GM18909 (cell line): Measurements from ENCODE around the gene MED25.
A peak's percentile ranks its signal among the peaks of the same experiment; 100 is the strongest.

ENCODE experiments used
- ATAC-seq: cut with Tn5 transposase; IDR thresholded peaks from one replicate; pipeline ENCODE4 v1.9.1; 2021; ENCODE audit warnings: mild to moderate bottlenecking; ENCODE audit not compliant: unreplicated experiment, poor library complexity

MED25 gene

DNA sequence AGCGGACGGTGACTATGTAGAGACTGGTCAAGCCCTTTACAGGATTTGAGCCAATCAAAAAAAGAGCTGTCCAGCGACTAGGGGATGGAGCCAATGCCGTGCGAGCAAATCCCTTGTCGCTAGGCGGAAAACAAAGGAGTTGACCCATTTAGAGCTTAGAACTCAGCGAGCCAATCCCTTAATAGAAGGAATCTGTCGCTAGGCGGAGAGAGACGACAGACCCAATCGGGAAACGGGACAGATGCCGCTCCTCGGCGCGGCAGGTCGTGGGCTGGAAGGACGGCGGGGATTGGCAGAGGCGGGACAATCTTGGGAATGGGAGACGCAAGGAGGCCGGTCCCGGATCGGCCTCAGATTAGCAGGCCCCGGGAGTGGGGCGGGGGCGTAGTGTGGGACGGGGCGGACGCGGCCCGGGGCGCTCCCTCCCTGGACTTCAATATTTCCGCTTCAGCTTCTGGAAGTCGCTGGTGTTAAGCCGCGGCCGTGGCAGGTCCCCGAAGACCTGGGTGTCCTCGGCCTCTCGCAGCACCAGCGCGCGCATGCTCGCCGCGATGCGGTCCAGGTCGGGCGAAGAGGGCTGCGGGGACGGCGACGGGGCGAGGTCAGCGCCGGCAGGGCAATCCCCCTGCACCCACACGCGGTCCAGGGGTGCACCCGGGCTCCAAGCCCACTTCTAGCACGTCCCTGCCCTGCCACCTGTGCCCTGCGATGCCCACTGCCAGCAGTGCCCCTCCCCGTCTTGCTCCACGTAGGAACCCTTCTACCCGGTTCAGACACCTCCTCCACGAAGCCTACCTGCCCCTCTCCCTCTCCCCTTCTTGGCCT is 51.6 kb downstream of the MED25 start:
- peak; percentile 66 for ATAC-seq

- ATAC-seq: no peak
These were observed 52.3 kb downstream of the MED25 start for GRCh38 chr19:49870309-49870901.

GRCh38 chr19:49871349-49871985 is 53.4 kb downstream of the MED25 start:
- ATAC-seq: no peak

- ATAC-seq: no peak
These were observed 54.4 kb downstream of the MED25 start for GRCh38 chr19:49872245-49873128.

- ATAC-seq: no peak
These were observed 55.0 kb downstream of the MED25 start for GRCh38 chr19:49873129-49873521.

DNA sequence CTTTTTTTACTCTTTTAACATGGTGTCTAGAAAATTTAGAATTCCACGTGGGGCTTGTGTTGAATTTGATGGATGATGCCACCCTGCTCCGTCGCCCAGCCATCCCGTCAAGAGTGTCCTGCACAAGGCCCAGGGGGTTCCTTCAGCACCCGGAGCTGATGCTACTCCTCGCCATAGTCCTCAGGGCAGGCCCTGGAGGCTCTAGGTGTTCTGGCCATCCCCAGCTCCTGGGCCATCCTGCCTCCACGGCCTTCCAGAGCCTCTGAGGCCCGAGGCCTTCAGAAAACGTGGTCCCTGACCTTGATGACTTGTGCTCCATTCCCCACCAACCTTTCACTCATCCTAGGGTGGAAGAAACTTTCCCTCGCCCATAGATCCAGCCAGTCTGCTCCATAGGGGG is 55.7 kb downstream of the MED25 start:
- ATAC-seq: no peak

DNA sequence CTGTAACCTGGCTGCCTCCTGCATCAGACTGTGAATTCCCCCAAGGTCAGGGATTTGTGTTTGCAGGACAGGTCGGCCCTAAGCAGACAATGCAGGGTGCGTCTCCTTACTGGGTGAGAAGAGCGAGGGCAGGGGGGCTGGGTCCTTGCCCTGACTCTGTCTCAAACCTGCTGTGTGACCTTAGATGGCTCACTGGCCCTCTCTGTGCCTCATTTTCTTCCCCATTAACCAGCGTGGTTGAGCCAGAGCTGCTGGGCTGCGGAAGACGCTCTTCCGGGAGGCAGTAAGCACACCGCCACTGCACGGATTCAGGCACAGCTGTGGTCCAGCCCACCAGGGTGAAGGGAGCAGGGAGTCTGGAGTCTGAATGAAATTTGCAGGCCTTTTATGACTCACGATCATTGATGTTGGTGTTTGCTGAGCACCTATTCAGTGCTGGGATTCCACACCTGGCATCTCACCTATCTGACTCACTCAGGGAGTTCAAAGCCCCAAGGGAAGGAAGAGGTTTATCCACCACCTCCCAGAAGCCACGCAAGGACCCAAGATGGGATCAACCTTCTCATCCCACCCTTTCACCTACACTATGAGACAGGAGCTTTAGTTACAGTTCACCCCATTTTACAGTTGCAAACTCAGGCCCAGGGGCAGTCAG is 56.5 kb downstream of the MED25 start:
- no peak for ATAC-seq

DNA sequence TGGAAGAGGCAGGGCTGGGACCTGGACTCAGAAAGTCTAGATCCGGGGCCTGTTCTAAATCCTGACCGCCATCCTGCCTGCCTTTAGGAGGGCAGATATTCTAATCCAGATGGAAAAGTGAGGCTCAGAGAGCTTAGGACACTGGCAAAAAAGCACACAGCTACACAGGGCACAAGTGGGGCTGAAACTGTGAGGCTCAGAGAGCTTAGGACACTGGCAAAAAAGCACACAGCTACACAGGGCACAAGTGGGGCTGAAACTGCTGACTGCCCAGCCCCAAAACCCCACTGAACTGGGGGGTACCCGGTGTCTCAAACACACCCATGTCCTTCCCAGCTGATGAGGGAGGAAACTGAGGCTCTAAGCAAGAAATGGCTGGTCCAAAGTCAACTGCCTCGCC is 57.1 kb downstream of the MED25 start:
- ATAC-seq: no peak

DNA sequence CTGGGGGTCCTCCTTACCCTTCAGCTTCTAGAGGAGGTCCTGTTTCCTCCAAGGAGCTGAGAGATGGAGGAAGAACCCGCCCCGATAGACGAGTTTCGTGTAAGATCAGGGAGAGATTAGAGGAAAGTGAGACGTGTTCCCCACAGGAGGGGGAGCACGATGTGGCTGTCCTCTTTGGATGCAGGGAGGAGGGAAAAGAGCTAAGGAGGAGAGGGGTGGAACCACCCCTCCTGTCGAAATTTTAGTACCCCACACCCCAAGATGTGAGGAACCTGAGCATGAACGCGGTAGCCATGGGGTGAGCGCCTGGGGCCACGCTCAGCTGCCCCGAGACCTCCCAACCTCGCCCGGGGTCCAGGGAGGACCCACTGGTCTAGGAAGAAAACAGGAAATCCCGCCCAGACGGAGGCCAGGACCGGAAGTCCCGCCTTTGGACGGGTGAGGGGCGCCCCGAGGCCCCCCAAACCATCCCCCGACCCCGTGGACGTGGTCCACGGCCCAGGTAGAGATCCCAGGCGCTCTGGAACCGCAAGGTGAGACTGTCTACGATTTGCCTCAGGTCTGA is 57.9 kb downstream of the MED25 start:
- no peak for ATAC-seq

- ATAC-seq: peak; percentile 52
These were observed 58.4 kb downstream of the MED25 start for GRCh38 chr19:49876422-49877019.

GRCh38 chr19:49877020-49877878 is 59.2 kb downstream of the MED25 start, which contains the start of the genes AKT1S1 and TBC1D17:
Gene AKT1S1, minus strand, starts transcription at chr19:49877355. Its CDS starts 4,060 bp downstream, at chr19:49873295.
Gene TBC1D17, plus strand, starts transcription at chr19:49877702. Its CDS starts 22 bp downstream, at chr19:49877724.
- peak; percentile 63 for ATAC-seq

DNA sequence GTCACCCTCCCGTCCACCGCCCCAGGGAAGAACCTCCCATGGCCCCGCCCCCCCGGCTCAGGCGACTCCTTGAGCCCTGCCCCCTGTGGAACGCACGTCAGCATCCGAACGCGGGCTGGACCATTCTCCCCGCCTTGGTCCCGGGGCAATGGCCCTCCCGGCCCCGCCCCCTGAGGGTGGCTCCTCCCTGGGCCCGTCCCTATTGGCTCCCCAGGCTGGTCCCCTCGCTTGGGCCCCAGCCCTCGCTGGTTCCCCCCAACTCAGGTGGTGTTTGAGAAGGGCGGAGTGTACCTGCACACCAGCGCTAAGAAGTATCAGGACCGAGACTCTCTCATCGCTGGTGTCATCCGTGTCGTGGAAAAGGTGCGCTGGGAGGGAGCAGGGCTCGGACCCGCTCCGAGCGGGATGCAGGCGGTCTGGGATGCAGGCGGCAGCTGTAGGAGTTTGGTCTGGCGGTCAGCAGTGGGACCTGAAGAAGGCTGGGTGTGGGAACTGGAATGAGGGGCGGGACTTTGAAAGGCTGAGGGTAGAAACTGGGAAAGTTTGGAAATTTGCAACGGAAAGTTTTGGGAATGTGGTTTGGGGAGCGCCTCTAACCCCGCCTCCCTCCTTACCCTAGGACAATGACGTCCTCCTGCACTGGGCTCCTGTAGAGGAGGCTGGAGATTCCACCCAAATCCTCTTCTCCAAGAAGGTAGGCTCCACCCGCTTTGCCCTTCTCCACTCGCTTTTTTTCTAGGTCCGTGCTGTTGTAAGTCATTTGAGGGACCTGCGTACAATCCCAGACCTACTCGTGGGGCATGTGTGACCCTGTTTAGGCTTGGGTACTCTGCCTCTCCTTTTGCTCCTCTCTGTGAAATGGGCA is 60.0 kb downstream of the MED25 start:
- peak; percentile 52 for ATAC-seq

GRCh38 chr19:49878744-49879070 is 60.6 kb downstream of the MED25 start:
- ATAC-seq: no peak

DNA sequence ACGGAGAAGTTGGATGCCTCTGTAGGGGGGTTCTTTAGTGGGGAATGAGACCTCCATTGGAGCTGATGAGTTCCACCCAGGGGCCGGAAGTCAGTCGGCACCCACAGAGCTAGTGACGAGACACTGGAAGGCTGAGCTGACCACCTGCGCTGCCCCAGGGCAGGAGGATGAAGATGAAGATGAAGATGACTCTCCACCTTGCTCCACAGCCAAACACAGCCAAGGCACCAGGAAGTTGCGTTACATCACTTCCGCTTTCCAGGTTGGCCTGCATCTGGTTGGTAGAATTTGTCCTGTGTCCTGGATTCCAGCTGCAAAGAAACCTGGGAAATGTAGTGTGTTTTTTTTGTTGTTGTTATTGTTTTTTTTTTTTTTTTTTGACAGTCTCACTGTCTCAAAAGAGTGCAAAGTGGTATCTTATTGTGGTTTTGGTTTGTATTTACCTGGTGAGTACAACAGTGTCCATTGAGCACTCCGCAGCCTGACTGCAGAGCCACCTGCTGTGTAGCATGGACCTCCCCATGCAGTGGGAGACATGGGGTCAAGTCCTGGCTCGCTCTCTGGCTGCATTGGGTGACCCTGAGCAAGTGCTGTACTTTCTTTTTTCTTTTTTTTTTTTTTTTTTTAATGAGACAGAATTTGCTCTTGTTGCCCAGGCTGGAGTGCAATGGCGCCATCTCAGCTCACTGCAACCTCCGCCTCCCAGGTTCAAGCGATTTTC is 61.3 kb downstream of the MED25 start:
- no peak for ATAC-seq

DNA sequence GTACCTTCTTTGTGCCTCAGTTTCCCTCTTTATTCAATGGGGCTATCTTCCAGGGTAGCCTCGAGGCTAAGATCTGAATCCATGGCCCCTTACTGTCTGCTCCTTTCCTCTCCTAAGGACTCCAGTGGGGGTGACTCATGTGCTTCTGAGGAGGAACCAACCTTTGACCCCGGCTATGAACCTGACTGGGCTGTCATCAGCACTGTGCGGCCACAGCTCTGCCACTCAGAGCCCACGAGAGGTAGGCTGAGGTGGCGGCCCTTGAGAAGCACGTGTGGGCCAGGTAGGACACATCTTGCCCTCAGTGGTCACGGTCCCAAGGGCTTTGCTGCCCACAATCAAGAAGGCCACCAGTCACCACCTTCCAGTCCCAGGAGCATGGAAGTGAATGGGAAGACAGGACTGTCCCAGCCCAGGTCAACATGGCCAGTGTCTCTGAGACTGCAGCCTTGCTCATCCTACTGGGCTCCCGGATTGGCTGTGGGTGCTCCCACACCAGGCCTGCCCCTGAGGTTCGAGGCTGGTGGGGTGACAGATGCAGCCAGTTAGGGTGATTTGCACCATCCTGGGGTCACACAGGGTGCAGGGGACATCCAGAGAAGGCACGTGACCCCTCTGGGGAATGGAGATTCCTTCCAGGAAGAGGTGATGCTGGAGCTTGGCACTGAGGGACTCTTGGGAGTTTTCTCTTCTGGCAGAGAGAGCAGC is 62.2 kb downstream of the MED25 start:
- no peak for ATAC-seq

DNA sequence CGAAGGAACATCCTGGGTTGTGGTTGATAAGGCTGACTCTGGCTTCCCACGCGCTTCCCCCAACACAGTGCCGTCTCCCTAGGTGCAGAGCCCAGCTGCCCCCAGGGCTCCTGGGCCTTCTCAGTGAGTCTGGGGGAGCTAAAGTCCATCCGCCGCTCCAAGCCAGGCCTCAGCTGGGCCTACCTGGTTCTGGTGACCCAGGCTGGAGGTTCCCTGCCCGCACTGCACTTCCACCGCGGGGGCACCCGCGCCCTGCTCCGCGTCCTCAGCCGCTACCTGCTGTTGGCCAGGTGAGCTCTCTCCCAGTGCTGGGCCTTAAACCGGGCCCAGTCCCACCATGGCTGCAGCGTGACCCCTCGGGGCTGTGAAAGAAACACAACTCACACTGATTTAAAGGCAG is 63.1 kb downstream of the MED25 start:
- ATAC-seq: no peak
